Body of pancreas (tissue), 4 donors: ENCODE results near the gene OR52E2.

ENCODE experiments used
- CTCF ChIP-seq, 7 experiments: fragments of 450-650 bp in 4 of 7; fragments of 200-600 bp in 3 of 7; sonication (generic) in 3 of 7; IDR thresholded peaks; one replicate each; pipeline ENCODE4 v1.5.1; 2016 to 2019; ENCODE audit warnings: antibody characterized with exemption in 7 of 7
- POLR2A ChIP-seq, 3 donors: fragments of 450-650 bp; IDR thresholded peaks; one replicate each; pipeline ENCODE4 v1.6.1; 2016; ENCODE audit warnings: antibody characterized with exemption in 3 of 3, mild to moderate bottlenecking in 2 of 3

- TF ChIP-seq CTCF (IDR thresholded peaks at IDR 0.05) (no peak), POLR2A (IDR thresholded peaks at IDR 0.05) (no peak)
Measured at GRCh38 chr11:5046754-5047330, 12.6 kb downstream of the OR52E2 start.
